GM19372 (cell line): ENCODE measurements around the gene UQCC3.

ENCODE experiments used
- ATAC-seq: cut with Tn5 transposase; IDR thresholded peaks from one replicate; pipeline ENCODE4 v1.9.1; 2021; ENCODE audit warnings: mild to moderate bottlenecking, low read depth, moderate library complexity; ENCODE audit not compliant: unreplicated experiment

Gene UQCC3

DNA sequence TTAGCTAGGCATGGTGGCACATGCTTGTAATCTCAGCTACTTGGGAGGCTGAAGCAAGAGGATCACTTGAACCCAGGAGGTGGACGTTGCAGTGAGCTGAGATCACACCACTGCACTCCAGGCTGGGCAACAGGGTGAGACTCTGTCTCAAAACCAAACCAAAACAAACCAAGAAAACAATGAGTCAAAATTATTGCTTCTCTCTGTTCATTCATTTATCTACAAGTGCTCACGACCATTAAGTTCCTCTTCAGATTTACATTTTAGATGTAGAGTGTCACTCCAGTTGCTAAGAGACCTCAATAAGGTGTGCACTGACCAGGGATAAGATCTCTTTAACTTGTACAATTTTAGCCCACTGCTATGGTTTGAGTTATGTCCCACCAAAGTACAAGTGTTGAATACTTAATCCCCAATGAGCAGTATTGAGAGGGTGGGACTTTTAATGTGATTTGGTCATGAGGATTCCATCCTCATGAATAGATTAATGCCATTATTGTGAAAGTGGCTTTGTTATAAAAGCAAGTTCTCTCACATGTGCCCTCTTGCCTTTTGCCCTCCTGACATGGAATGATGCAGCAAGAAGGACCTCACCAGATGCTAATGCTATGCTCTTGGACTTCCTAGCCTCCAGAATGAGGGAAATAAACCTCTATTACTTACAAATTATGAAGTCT lies 48.0 kb downstream of the UQCC3 start:
- ATAC-seq, result no peak

DNA sequence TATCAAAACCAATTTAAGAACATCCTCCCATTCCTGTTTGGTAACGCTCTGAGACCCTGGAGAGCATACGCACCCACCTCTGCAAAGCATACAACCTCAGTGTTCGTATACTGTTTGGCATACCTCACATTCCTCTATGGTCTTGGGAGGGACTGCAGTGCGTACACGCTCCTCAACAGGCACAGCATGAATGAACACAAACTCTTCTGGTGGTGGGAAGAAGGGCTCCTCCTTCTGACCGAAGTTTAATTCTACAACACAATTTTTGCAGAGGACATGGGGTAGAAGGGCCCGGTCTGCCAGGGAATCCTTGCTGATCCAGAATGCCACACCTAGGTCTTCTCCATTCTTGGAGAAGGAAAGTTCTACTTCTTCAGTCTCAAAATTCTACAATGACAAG lies 50.5 kb downstream of the UQCC3 start:
- no peak for ATAC-seq
